ENCODE results near the gene NFIB.

Gene NFIB

GRCh38 chr9:14314929-14315874, 1.3 kb upstream of the NFIB start:
- FAIRE-seq (no peak), DNase-seq (ENCODE audit: insufficient read length, low spot score) (no peak)
- TF ChIP-seq CTCF (IDR thresholded peaks at IDR 0.05; ENCODE audit: insufficient read depth, missing control alignments): no peak

GRCh38 chr9:14314424-14314928, 535 bp upstream of the NFIB start:
- FAIRE-seq: no peak
- no peak for DNase-seq (ENCODE audit: insufficient read length, low spot score)
- TF ChIP-seq CTCF (IDR thresholded peaks at IDR 0.05; ENCODE audit: insufficient read depth, missing control alignments): no peak

- FAIRE-seq: no peak
Measured at GRCh38 chr9:14313378-14313940, 482 bp downstream of the NFIB start.

GRCh38 chr9:14312719-14313377, 1.1 kb downstream of the NFIB start:
- no peak for TF ChIP-seq CTCF (IDR thresholded peaks at IDR 0.05; ENCODE audit: insufficient read depth, missing control alignments)
- no peak for DNase-seq (ENCODE audit: insufficient read length, low spot score)
- FAIRE-seq: no peak

More at GRCh38 chr9:14313378-14313940, 482 bp downstream of the NFIB start:
- no peak for TF ChIP-seq CTCF (IDR thresholded peaks at IDR 0.05; ENCODE audit: insufficient read depth, missing control alignments)
- DNase-seq (ENCODE audit: insufficient read length, low spot score): no peak

- TF ChIP-seq CTCF (IDR thresholded peaks at IDR 0.05; ENCODE audit: insufficient read depth, missing control alignments): no peak
- no peak for DNase-seq (ENCODE audit: insufficient read length, low spot score)
- FAIRE-seq: no peak
Measured at GRCh38 chr9:14311956-14312685, 1.8 kb downstream of the NFIB start.

- FAIRE-seq (no peak), DNase-seq (ENCODE audit: insufficient read length, low spot score) (no peak)
- no peak for TF ChIP-seq CTCF (IDR thresholded peaks at IDR 0.05; ENCODE audit: insufficient read depth, missing control alignments)
Measured at GRCh38 chr9:14311171-14311949, 2.6 kb downstream of the NFIB start.

Measured in D721Med (cell line).